HG02759 (cell line): Measurements from ENCODE around the gene FBXW7.
A peak's percentile ranks its signal among the peaks of the same experiment; 100 is the strongest.

Experiments used
- ATAC-seq: cut with Tn5 transposase; IDR thresholded peaks from one replicate; pipeline ENCODE4 v1.9.1; 2021; ENCODE audit warnings: mild to moderate bottlenecking, moderate library complexity; ENCODE audit not compliant: unreplicated experiment

The FBXW7 gene

GRCh38 chr4:152513078-152513477 lies 22.8 kb downstream of the FBXW7 start:
- no peak for ATAC-seq

- no peak for ATAC-seq
These were observed 23.4 kb downstream of the FBXW7 start for GRCh38 chr4:152512483-152512882.

GRCh38 chr4:152510349-152511147 lies 25.3 kb downstream of the FBXW7 start:
- ATAC-seq: peak; percentile 54

- peak; percentile 51 for ATAC-seq
These were observed 26.2 kb downstream of the FBXW7 start for GRCh38 chr4:152509595-152510225.

- no peak for ATAC-seq
These were observed 27.1 kb downstream of the FBXW7 start for GRCh38 chr4:152508818-152509217.

GRCh38 chr4:152508386-152508785 lies 27.5 kb downstream of the FBXW7 start:
- ATAC-seq: no peak

GRCh38 chr4:152503653-152504290 lies 32.1 kb downstream of the FBXW7 start:
- ATAC-seq: no peak

GRCh38 chr4:152501846-152502536 lies 33.9 kb downstream of the FBXW7 start:
- peak; percentile 57 for ATAC-seq

GRCh38 chr4:152500800-152501434 lies 35.0 kb downstream of the FBXW7 start:
- peak; percentile 52 for ATAC-seq

GRCh38 chr4:152500275-152500674 lies 35.6 kb downstream of the FBXW7 start:
- ATAC-seq: no peak

GRCh38 chr4:152499344-152499743 lies 36.5 kb downstream of the FBXW7 start:
- ATAC-seq: no peak

- ATAC-seq: no peak
These were observed 41.9 kb downstream of the FBXW7 start for GRCh38 chr4:152494020-152494419.

- ATAC-seq: no peak
These were observed 47.6 kb downstream of the FBXW7 start for GRCh38 chr4:152488246-152488645.

GRCh38 chr4:152486429-152487389 lies 49.2 kb downstream of the FBXW7 start:
- no peak for ATAC-seq

- peak; percentile 98 for ATAC-seq
These were observed 50.1 kb downstream of the FBXW7 start for GRCh38 chr4:152485726-152486276.

GRCh38 chr4:152482211-152482610 lies 53.7 kb downstream of the FBXW7 start:
- ATAC-seq: no peak

GRCh38 chr4:152480901-152481300 lies 55.0 kb downstream of the FBXW7 start:
- no peak for ATAC-seq

- no peak for ATAC-seq
These were observed 55.6 kb downstream of the FBXW7 start for GRCh38 chr4:152480326-152480725.

GRCh38 chr4:152479428-152480026 lies 56.4 kb downstream of the FBXW7 start:
- no peak for ATAC-seq
